Measurements from ENCODE around the gene RTL10.

The RTL10 gene

DNA sequence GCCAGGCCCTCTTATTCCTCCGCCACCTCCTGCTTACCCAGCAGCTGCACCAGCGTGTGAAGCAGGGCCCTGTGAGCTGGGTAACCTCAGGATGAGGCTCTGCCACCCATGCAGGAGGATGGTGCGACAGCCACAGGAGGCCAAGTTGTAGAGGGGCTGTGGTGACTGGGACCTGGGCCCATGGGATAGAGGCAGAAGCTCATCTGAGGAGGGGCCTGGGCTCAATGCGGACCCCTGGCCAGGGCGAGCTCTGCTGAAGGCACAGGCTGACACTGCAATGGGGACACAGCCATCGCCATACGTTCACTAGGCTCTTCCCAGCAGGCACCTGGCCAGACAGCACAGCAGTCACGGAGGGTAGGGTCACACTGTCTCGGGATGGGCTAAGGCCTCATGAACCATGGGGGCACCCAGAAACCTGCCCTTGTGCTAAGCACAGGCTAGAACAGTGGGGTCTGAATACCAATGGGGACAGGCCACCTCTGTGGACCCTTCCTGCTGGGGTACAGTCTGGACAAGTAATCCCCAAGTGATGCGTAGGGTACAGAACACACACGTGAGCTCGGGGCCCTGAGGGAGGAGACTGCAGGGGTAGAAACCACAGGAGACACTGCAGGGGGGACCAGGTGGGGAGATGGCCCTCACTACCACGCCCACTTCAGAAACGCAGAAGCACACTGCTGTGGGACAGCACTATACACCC is 35.3 kb downstream of the RTL10 start:
- H3K4me3 ChIP-seq (ENCODE audit: low read depth, low read length): no peak overlapping the region
- TF ChIP-seq CTCF (IDR thresholded peaks at IDR 0.05; ENCODE audit: low read depth, low read length, missing control alignments): no peak
- no peak for DNase-seq (ENCODE audit: low read depth)
- in situ Hi-C loops (cut with HindIII; ENCODE audit: low sequenced_read_pairs): no loop called here

DNA sequence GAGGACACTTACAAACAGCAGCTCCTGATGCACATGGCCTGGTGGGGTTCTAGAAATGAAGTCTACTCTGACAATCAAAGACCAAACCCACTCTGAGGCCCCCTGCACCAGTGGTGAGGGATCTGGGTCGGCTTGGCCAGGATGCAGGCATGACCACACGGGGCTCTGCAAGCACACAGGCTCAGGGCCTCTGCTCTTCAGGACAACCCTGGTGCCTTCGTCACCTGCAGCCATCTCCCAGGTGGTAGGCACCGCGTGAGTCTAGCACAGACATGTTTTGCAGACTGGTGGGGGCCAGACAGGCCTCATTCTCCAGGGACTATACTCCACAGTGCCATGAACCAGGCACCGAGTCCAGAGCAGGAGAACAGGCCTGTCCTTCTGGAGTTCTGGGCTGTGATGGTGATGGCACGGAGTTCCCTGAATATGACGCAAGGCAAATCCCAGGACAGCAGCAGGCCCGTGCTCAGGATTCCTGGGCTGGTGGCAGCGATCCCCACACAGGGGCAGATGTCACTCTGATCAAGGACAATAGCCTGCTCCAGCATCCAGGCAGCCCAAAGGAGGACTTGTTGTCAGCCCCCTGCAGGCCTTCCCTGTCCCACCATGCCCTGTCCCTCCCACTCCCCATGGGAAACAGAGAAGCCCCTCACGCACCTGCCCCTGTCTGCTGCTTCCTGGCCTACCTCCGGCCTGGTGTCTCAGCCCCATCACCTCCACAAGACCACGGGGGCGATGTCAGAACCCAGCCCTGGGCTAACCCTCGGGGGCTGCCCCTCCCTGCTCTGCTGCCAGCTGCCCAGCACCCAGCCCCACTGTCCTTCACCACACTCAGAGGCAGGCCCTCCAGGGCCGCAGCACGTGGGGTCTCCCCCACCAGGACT is 36.1 kb downstream of the RTL10 start:
- DNase-seq (ENCODE audit: low read depth): no peak
- TF ChIP-seq CTCF (IDR thresholded peaks at IDR 0.05; ENCODE audit: low read depth, low read length, missing control alignments): no peak
- in situ Hi-C loops (cut with HindIII; ENCODE audit: low sequenced_read_pairs): no loop called here

GRCh38 chr22:19816372-19817119 is 38.1 kb downstream of the RTL10 start:
- TF ChIP-seq CTCF (IDR thresholded peaks at IDR 0.05; ENCODE audit: low read depth, low read length, missing control alignments): no peak
- in situ Hi-C loops (cut with HindIII; ENCODE audit: low sequenced_read_pairs): no loop called here
- DNase-seq (ENCODE audit: low read depth): no peak
- no peak overlapping the region for H3K4me3 ChIP-seq (ENCODE audit: low read depth, low read length)

More for the DNA sequence above, 36.1 kb downstream of the RTL10 start:
- H3K4me3 ChIP-seq (ENCODE audit: low read depth, low read length): no peak overlapping the region

DNA sequence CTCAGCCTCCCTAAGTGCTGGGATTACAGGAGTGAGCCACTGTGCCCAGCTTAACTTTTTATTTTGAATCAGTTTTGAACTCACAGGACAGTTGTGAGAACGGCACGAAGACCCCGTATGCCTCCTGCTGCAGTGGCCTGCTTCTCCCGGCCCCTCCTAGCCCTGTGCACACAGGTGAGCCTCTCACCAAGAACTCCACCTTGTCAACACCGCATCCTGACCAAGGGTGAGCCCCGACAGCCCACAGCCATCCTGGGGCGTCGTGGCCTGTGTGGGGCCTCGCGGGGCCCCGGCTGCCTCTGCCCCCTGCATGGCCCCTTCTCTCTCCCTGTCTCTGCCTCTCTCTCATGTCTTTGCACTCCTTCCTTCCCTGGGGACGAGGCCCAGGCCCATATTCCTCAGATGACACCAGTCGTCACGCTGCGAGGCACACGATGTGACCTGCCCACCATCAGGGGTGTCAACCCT is 38.8 kb downstream of the RTL10 start:
- TF ChIP-seq CTCF (IDR thresholded peaks at IDR 0.05; ENCODE audit: low read depth, low read length, missing control alignments): no peak

GRCh38 chr22:19815093-19815822 is 39.4 kb downstream of the RTL10 start:
- in situ Hi-C loops (cut with HindIII; ENCODE audit: low sequenced_read_pairs): no loop called here
- no peak overlapping the region for H3K4me3 ChIP-seq (ENCODE audit: low read depth, low read length)
- TF ChIP-seq CTCF (IDR thresholded peaks at IDR 0.05; ENCODE audit: low read depth, low read length, missing control alignments): no peak
- no peak for DNase-seq (ENCODE audit: low read depth)

More for the DNA sequence above, 38.8 kb downstream of the RTL10 start:
- in situ Hi-C loops (cut with HindIII; ENCODE audit: low sequenced_read_pairs): no loop called here
- no peak for DNase-seq (ENCODE audit: low read depth)
- no peak overlapping the region for H3K4me3 ChIP-seq (ENCODE audit: low read depth, low read length)

All from astrocyte of the cerebellum (primary cell).